OCI-M2 (cell line): ENCODE measurements around the gene SLC22A5.

Source experiments
- DNase-seq: peaks from one replicate; lab custom pipeline; 2025; ENCODE audit not compliant: unreplicated experiment; lab: John Stamatoyannopoulos, UW

The SLC22A5 gene

DNA sequence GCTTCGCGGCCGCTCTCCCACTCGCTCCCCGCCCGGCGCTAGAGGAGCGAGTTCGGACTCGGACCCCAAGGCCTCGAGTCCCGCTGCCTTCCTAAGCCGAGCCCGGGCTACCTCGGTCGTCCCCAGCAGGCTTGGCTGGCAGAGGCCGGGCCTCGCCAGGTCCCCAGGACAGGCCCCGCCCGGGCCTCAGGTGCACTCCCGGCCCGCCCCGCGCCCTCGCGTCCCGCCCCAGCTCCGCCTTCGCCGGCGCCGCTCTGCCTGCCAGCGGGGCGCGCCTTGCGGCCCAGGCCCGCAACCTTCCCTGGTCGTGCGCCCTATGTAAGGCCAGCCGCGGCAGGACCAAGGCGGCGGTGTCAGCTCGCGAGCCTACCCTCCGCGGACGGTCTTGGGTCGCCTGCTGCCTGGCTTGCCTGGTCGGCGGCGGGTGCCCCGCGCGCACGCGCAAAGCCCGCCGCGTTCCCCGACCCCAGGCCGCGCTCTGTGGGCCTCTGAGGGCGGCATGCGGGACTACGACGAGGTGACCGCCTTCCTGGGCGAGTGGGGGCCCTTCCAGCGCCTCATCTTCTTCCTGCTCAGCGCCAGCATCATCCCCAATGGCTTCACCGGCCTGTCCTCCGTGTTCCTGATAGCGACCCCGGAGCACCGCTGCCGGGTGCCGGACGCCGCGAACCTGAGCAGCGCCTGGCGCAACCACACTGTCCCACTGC, at the start of gene SLC22A5:
SLC22A5 (plus strand) TSS at position 237 of the 707 bp plus-strand sequence; CDS start at position 500, 263 bp downstream.
- DNase-seq: no peak

DNA sequence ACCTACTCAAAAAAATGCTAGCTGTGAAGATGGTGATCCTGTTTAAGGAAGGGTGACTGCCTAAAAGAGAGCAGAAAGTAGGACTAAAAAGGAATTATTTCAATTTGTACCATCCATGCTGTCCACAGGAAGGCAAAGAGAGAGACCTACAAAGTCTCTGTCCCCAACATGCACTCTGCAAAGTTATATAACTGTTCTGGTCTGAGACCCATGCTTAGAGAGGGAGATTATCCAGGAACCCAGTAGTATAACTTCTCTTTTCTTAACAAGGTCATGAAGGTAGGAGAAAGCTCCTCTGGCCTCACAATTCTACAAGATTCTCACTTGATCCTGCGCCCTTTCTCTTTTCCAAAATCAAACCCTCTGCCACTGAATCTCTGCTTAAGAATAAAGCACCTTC, 49.5 kb upstream of the SLC22A5 start:
- no peak for DNase-seq

GRCh38 chr5:132321109-132321721, 48.3 kb upstream of the SLC22A5 start:
- DNase-seq: no peak

DNA sequence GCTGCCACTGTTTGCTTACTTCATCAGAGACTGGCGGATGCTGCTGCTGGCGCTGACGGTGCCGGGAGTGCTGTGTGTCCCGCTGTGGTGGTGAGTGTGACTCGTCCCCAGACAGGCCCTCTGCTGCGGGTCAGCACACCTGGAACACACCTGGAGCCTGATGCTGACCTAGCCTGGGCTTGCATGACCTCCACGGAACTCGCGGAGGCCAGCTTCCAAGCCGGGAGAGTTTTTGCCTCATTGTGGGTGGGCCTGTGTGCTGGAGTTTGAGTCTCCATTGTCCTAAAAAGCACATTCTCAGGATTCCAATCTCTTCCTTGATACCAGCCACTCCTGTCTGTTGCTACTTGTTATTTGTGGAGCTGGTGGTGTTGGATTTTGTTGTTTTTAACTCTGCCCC, 47.2 kb upstream of the SLC22A5 start:
- no peak for DNase-seq

- DNase-seq: no peak
Measured at GRCh38 chr5:132323202-132323601, 46.3 kb upstream of the SLC22A5 start.

DNA sequence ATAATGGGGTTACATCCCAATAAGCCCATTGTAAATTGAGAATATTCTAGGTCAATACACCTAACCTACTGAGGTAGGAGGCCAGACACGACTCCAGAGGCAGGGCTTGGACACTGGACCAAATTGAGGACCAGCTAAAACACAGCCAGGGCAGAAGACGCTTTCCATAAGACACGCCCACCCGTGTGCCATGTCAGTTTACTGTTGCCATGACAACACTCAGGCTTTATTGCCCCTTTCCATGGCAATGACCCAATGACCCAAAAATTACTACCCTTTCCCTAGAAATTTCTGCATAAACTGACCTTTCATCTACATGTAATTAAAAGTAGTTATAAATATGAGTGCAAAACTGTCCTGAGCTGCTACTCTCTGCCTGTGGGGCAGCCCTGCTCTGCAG, 43.8 kb upstream of the SLC22A5 start:
- no peak for DNase-seq

GRCh38 chr5:132327252-132327955, 42.1 kb upstream of the SLC22A5 start:
- no peak for DNase-seq

DNA sequence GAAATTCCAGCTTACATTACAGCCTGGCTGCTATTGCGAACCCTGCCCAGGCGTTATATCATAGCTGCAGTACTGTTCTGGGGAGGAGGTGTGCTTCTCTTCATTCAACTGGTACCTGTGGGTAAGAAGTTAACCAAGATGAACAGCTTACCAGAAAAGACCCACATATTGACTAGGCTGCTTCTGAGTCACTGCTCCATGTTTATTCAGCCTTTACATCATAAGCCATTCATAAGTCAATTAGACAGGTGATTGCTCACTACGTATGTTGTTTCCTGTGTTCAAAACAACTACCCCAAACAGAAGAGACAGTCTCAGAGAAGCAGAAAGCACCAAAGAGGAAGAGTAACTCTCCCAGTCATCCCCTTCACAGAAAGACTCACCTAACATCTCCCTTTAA, 34.7 kb upstream of the SLC22A5 start:
- DNase-seq: no peak

DNA sequence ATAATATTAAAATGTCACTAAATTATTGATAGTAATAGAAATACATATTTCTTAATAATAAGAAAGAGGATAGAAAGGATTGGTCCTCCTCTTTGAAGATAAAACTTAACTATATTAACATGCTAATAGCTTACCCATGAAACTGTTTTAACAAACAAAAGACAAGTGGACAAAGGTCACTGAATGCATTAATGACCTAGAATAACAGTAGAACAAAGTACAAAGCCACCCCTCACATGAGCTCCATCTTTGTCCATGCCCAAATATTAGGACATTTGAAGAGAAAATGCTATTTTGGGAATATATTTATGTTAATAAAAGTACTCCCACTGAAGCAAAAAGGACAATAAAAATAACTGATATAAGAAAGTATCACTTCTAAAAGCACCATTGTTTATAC, 34.1 kb upstream of the SLC22A5 start:
- no peak for DNase-seq

GRCh38 chr5:132339502-132339901, 30.0 kb upstream of the SLC22A5 start:
- DNase-seq: no peak

- no peak for DNase-seq
Measured at GRCh38 chr5:132342291-132343180, 27.0 kb upstream of the SLC22A5 start.

- DNase-seq: no peak
Measured at GRCh38 chr5:132344775-132345514, 24.6 kb upstream of the SLC22A5 start.

DNA sequence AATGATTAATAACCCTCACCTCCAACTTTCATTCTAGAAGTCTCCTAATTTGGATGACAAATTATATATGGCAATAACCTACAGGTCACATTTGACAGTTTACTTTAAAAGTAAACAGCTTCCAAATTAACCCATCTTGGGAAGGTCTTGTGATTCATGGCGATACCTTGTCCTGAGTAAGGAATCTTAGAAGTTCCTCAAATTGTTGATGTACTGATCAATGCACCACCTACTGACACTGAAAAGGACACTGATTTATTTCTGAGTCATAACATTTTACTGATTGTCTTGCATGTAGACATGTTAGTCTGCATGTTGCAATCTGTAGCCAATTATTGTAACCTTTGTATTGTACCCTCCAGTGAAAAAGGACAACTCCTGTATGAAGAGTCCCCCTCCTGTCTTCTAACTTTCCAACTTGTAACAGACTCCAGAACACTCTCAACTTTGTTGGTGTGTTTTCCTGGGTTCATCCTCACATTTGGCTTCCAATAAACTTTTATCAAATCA, 16.0 kb upstream of the SLC22A5 start:
- DNase-seq: no peak

DNA sequence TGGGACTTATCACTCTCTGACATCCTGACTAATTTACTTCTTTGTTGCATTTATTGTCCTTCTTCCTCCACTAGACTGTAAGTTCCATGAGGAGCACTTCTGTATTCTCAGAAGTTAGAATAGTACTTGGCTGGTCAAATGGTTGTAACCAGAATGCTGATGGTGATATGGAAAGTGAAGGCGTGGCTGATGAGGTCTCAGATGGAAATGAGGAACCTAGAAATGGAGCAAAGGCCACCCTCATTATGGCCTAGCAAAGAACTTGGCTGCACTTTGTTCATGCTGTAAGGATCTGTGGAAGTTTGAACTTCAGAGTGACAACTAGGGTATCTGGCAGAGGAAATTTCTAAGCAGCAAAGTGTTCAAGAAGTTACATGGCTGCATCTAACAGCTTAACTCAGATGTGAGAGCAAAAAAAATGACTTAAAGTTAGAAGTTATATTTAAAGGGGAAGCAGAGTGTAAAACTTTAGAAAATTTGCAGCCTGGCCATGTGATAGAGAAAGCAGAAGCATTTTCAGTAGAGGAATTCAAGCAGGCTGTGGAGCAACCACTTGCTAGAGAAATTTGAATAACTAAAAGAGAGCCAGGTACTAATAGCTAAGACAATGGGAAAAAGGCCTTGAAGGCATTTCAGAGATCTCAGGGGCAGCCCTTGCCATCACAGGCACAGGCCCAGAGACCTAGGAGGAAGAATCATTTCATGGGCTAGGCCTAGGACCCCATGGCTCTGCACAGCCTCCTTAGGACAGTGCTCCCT, 14.9 kb upstream of the SLC22A5 start:
- DNase-seq: no peak

DNA sequence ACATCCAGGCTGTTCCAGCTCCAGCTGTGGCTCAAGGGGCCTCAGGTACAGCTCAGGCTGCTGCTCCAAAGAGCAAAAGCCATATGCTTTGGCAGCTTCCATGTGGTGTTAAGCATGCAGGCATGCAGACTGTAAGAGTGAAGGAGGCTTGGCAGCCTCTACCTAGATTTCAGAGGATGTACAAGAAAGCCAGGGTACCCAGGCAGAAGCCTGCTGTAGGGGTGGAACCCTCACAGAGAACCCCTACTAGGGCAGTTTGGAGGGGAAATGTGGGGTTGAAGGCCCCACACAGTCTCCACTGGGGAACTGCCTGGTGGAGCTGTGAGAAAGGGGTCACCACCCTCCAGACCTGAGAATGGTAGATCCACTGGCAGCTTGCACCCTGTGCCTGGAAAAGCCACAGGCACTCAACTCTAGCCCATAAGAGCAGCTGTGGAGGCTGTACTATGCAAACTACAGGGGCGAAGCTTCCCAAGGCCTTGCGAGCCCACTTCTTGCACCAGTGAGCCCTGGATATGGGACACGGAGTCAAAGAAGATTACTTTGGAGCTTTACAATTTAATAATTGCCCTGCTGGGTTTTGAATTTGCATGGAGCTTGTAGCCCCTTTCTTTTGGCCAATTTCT, 14.3 kb upstream of the SLC22A5 start:
- DNase-seq: no peak

DNA sequence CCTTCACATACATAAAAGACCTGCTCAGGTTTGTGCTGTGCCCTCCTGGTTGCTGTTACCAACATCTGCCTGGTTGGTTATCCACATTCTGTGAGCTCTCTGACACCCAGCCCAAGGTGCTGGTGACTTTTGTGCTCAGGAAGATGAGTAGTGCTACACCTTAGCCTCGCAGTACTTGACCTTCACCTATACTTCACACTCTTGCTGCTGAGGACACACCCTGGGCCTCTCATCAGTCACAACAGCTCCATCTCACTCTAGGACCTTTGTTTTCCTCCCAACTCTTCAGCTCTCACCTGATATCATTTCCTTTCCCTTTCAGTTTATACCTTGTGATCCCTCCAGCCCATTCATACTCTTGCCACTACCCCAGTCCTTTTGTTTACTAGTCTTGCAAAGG, 10.7 kb upstream of the SLC22A5 start:
- DNase-seq: no peak

GRCh38 chr5:132362086-132362485, 7.4 kb upstream of the SLC22A5 start:
- no peak for DNase-seq

DNA sequence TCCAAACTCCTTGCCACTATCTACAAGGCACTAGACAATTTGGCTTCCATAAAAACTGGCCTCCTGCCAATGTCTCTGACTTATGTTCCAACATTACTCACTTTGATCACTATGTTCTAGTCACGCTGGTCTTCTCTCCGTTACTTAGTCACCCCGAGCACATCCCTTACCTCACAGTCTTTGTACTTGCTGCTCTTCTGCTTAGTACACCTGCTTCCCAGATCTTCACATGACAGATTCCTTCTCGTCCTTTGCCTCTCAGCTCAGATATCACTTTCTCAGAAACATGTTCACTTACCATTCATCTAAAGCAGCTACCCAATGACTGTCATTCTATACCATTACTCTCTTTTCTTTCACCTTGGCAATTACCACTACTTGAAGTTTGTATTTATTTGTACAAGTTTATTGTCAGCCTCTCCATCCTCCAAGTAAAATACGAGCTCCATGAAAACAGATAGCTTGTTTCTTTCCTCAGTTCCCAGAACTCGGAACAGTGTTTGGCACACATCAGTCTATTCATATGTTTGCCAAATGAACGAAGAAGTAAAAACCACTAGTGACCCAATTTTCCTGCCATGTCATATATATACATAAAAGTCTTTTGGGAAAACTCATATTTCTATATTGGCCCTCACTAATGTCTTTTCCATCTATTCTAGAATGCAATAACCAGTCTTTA, 5.9 kb upstream of the SLC22A5 start:
- no peak for DNase-seq

GRCh38 chr5:132364319-132364718, 5.2 kb upstream of the SLC22A5 start:
- no peak for DNase-seq
